Natural killer cell (primary cell): ENCODE measurements around the gene ACSM2B. TPM values are rescaled to one million over a fixed set of nuclear protein-coding genes. Genes with fewer than 3 reads are reported as not detected.

Experiments used
- ATAC-seq, 3 donors: fragments of 150-1000 bp in 2 of 3; fragments of 200-7000 bp in 1 of 3; cut with Tn5 transposase; 1 replicate in 1 of 3; 2 replicates in 2 of 3; pipeline ENCODE4 v1.10.0; 2021; ENCODE audit warnings: mild to moderate bottlenecking in 2 of 3, moderate library complexity in 2 of 3
- DNase-seq, 2 donors: peaks; one replicate each; pipeline versions ENCODE4 v3.0.0 to v3.0.0-alpha.2; 2013 to 2021; ENCODE audit warnings: mixed read lengths in 1 of 2
- H3K27ac ChIP-seq: one replicate; pipeline ENCODE4 v1.5.1; 2013; ENCODE audit warnings: mild to moderate bottlenecking, low read length
- H3K27me3 ChIP-seq: one replicate; pipeline ENCODE4 v1.6.1; 2013; ENCODE audit warnings: low read length; ENCODE audit not compliant: control insufficient read depth, insufficient read depth
- H3K36me3 ChIP-seq: one replicate; pipeline ENCODE4 v1.6.1; 2013; ENCODE audit warnings: low read length; ENCODE audit not compliant: control insufficient read depth, insufficient read depth
- H3K4me1 ChIP-seq: one replicate; pipeline ENCODE4 v1.6.1; 2013; ENCODE audit warnings: low read length; ENCODE audit not compliant: control insufficient read depth, insufficient read depth
- H3K4me3 ChIP-seq: one replicate; pipeline ENCODE4 v1.5.1; 2013; ENCODE audit warnings: low read length
- H3K9me3 ChIP-seq: one replicate; pipeline ENCODE4 v1.6.1; 2013; ENCODE audit warnings: low read length; ENCODE audit not compliant: control insufficient read depth, insufficient read depth
- H3K27ac Mint-ChIP-seq, 2 donors: one replicate each; pipeline ENCODE4 v1.8.0; 2022; ENCODE audit warnings: mild to moderate bottlenecking in 2 of 2, mixed read lengths in 2 of 2, moderate library complexity in 1 of 2
- H3K27me3 Mint-ChIP-seq, 2 donors: one replicate each; pipeline ENCODE4 v1.8.0; 2022; ENCODE audit warnings: low read depth in 2 of 2, mixed read lengths in 2 of 2
- H3K36me3 Mint-ChIP-seq: one replicate; pipeline ENCODE4 v1.8.0; 2022; ENCODE audit warnings: mixed read lengths
- H3K4me1 Mint-ChIP-seq, 2 donors: one replicate each; pipeline ENCODE4 v1.8.0; 2022; ENCODE audit warnings: mixed read lengths in 2 of 2
- H3K4me3 Mint-ChIP-seq: one replicate; pipeline ENCODE4 v1.8.0; 2022; ENCODE audit warnings: mild to moderate bottlenecking, moderate library complexity, mixed read lengths
- H3K9me3 Mint-ChIP-seq, 2 donors: one replicate each; pipeline ENCODE4 v1.8.0; 2022; ENCODE audit warnings: mixed read lengths in 2 of 2
- WGBS: methylation state at CpG from one replicate; pipeline ENCODE4 v1.1.7; 2013; ENCODE audit warnings: missing lambda C conversion rate; ENCODE audit not compliant: insufficient coverage; 5-methylcytosine and 5-hydroxymethylcytosine counted together
- intact Hi-C: fragments of 100-400 bp; cut with micrococcal nuclease; formaldehyde crosslinking; loops from one replicate; pipeline ENCODE4 v1.14.2; 2022
- total RNA-seq, 4 donors: library from RNA; stranded (reverse); fragments of 120-200 nt in 1 of 4; gene quantifications; one replicate each; pipeline versions ENCODE4 v1.2.3 to v1.2.4, GENCODE V29; 2013 to 2022
- TF ChIP-seq, protein P1 (sequence below): fragments of 200-600 bp; IDR thresholded peaks from one replicate; pipeline ENCODE4 v1.8.0; 2022; ENCODE audit warnings: antibody characterized with exemption

The ACSM2B gene
- total RNA-seq, 3 donors from 2014 or later (not counting 1 experiment from before 2014, with no cell fraction given), result not detected

DNA sequence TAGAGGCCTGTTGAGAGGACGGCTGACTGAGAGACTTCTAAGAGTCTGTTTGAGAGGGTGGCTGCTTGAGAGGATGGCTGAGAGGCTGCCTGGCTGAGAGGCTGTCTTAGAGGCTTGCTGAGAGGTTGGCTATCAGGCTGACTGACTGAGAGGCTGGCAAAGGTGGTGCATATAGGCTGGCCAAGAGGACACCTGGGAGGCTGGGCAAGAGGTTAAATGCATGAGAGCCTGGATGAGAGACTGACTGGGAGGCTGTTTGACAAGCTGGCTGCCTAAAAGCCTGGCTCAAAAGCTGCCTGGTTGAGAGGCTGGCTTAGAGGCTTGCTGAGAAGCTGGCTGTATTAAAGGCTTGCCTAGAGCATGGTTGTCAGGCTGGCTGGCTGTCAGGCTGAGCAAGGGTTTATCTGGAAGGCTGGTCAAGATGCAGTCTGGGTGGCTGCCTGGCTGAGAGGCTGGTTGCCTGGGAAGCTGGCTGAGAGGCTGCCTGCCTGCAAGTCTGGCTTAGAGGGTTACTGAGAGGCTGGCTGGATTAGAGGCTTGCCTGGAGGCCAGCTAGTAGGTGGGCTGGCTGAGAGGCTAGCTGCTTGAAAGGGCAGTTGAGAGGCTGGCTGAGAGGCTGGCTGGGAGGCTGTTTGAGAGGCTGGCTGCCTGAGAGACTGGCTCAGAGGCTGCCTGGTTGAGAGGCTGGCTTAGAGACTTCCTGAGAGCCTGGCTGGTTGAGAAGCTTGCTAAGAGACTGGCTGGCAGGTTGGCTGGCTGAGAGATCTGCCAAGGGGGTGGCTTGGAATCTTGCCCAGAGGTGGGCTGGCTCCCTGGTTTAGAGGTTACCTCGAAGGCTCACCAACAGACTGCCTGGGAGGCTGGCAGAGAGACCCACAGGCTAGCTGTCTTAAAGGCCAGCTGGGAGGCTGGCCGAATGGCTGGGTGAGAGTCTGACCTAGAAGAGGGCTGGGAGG lies 38.3 kb upstream of the ACSM2B start:
- peaks cover 25 to 59% of the 10 kb centered on the region in 2 donors for H3K27me3 Mint-ChIP-seq
- TF ChIP-seq, protein P1, sequence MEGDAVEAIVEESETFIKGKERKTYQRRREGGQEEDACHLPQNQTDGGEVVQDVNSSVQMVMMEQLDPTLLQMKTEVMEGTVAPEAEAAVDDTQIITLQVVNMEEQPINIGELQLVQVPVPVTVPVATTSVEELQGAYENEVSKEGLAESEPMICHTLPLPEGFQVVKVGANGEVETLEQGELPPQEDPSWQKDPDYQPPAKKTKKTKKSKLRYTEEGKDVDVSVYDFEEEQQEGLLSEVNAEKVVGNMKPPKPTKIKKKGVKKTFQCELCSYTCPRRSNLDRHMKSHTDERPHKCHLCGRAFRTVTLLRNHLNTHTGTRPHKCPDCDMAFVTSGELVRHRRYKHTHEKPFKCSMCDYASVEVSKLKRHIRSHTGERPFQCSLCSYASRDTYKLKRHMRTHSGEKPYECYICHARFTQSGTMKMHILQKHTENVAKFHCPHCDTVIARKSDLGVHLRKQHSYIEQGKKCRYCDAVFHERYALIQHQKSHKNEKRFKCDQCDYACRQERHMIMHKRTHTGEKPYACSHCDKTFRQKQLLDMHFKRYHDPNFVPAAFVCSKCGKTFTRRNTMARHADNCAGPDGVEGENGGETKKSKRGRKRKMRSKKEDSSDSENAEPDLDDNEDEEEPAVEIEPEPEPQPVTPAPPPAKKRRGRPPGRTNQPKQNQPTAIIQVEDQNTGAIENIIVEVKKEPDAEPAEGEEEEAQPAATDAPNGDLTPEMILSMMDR, result no peak
- no peak for ATAC-seq

DNA sequence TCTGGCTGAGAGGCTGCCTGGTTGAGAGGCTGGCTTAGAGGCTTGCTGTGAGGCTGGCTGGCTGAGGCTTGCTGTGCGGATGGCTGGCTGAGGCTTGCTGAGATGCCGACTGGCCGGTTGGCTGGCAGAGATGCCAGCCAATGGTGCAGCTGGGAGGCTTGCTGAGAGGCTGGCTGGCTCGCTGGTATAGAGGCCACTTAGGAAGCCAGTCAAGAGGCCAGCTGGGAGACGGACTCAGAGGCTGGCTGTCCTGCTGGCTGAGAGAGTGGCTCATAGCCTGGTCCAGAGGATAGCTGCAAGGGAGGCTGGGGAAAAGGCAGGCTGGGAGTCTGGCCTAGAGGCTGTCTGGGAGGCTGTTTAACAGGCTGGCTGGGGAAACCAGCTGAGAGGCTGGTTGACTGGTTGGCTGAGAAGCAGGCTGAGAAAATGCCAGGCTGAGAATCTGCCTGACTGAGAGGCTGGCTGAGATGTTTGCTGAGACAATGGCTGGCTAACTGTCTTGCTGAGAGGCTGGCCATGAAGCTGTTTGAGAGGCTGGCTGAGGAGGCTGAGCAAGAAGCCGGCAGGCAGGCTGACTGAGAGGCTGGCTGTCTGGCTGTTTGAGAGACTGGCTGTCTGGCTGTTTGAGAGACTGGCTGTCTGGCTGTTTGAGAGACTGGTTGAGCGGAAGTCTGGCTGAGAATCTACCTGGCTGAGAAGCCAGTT lies 37.5 kb upstream of the ACSM2B start:
- Mint-ChIP-seq H3K4me1 (no peaks in the 10 kb centered on the region), H3K36me3 (no peaks in the 10 kb centered on the region), H3K9me3 (no peaks in the 10 kb centered on the region), H3K27me3 (peaks cover 25 to 59% of the 10 kb centered on the region in 2 donors), H3K4me3 (no peak overlapping the region), H3K27ac (peak overlapping the region in 1 of 2 donors; percentile 32)
- no peaks in the 10 kb centered on the region for H3K4me1 ChIP-seq
- no peak for ATAC-seq
- H3K36me3 ChIP-seq, result no peaks in the 10 kb centered on the region
- TF ChIP-seq, protein P1, result no peak
- no peaks in the 10 kb centered on the region for H3K27me3 ChIP-seq
- DNase-seq, result no peak
- H3K9me3 ChIP-seq, result no peaks in the 10 kb centered on the region
- WGBS, result 73% methylated on average over 7 of the region's 7 CpGs
- intact Hi-C loops, result no loop called here
- H3K4me3 ChIP-seq, result no peak overlapping the region
- no peak overlapping the region for H3K27ac ChIP-seq

More for the DNA sequence above, 38.3 kb upstream of the ACSM2B start:
- intact Hi-C loops, result no loop called here
- H3K4me1 ChIP-seq, result no peaks in the 10 kb centered on the region
- H3K27me3 ChIP-seq, result no peaks in the 10 kb centered on the region
- H3K4me1 Mint-ChIP-seq, result no peaks in the 10 kb centered on the region
- no peaks in the 10 kb centered on the region for H3K36me3 Mint-ChIP-seq
- H3K4me3 Mint-ChIP-seq, result no peak overlapping the region
- no peak overlapping the region for H3K27ac Mint-ChIP-seq
- DNase-seq, result no peak
- 48% methylated on average over 3 of the region's 3 CpGs for WGBS
- H3K9me3 ChIP-seq, result no peaks in the 10 kb centered on the region
- no peak overlapping the region for H3K4me3 ChIP-seq
- H3K9me3 Mint-ChIP-seq, result no peaks in the 10 kb centered on the region
- H3K36me3 ChIP-seq, result no peaks in the 10 kb centered on the region
- no peak overlapping the region for H3K27ac ChIP-seq

DNA sequence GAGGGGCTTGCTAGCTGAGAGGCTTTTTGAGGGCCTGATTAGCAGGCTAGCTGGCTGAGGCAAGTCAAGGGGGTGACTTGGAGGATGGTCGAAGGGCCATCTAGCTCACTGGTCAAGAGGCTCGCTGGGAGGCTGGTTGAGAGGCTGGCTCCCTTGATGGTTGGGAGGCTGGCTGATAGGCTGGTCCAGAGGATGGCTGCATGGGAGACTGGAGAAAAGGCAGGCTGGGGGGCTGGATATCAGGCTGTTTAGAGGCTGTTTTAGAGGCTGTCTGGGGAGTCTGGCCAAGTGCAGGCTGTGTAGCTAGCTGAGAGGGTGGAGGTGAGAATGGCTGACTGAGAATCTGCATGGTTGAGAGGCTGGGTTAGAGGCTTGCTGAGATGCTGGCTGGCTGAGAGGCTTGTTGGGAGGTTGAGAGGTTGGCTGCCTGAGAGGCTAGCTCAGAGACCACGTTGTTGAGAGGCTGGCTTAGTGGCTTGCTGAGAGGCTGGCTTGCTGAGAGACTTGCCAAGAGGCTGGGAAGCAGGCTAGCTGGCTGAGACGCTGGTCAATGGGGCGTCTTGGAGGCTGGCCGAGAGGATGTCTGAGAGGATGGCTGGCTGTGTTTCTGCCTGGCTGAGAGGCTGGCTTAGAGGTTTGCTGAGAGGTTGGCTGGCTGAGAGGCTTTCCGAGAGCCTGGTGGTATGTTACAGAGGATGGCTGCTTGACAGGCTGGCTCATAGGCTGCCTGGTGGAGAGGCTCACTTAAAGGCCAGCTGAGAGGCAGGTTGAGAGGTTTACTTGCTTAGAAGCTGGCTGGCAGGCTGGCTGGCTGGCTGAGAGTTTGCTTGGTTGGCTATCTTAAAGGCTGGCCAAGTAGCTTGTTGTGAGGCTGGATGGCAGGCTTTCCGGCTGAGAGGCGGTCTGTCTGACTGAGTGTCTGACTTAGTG lies 36.6 kb upstream of the ACSM2B start:
- TF ChIP-seq, protein P1, result no peak
- intact Hi-C loops, result no loop called here
- WGBS, result 82% methylated on average over 9 of the region's 9 CpGs
- no peaks in the 10 kb centered on the region for H3K27me3 ChIP-seq
- no peaks in the 10 kb centered on the region for H3K36me3 ChIP-seq
- no peaks in the 10 kb centered on the region for H3K4me1 ChIP-seq
- DNase-seq (no peak), ATAC-seq (no peak)
- Mint-ChIP-seq H3K4me1 (no peaks in the 10 kb centered on the region), H3K27me3 (peaks cover 22 to 62% of the 10 kb centered on the region in 2 donors), H3K27ac (peak overlapping the region in 1 of 2 donors; percentile 32), H3K4me3 (no peak overlapping the region), H3K9me3 (no peaks in the 10 kb centered on the region), H3K36me3 (no peaks in the 10 kb centered on the region)
- no peak overlapping the region for H3K27ac ChIP-seq
- no peaks in the 10 kb centered on the region for H3K9me3 ChIP-seq
- H3K4me3 ChIP-seq, result no peak overlapping the region
